GM23338 (cell line): ENCODE data around the gene MRPL28.

ENCODE experiments used
- CREB1 ChIP-seq: fragments of 250-450 bp; sonication (Bioruptor Pico); IDR thresholded peaks from 2 replicates; pipeline ENCODE4 v1.5.0; 2020; ENCODE audit warnings: low read depth, mild to moderate bottlenecking, moderate library complexity
- EZH2 ChIP-seq: fragments of 200-600 bp; sonication (generic); IDR thresholded peaks from one replicate; pipeline ENCODE4 v1.8.0; 2017; ENCODE audit warnings: antibody characterized with exemption, mild to moderate bottlenecking, low read depth; ENCODE audit not compliant: unreplicated experiment
- EZH2phosphoT487 ChIP-seq: fragments of 200-600 bp; sonication (generic); IDR thresholded peaks from one replicate; pipeline ENCODE4 v1.8.1; 2018; ENCODE audit warnings: antibody characterized with exemption; ENCODE audit not compliant: unreplicated experiment
- JUNB ChIP-seq: IDR thresholded peaks from one replicate; pipeline ENCODE4 v1.6.1; 2016; ENCODE audit warnings: antibody characterized with exemption; ENCODE audit not compliant: unreplicated experiment
- NANOG ChIP-seq: IDR thresholded peaks from 2 replicates; pipeline ENCODE4 v1.6.1; 2016; ENCODE audit warnings: antibody characterized with exemption, borderline replicate concordance
- POLR2AphosphoS5 ChIP-seq: IDR thresholded peaks from 2 replicates; pipeline ENCODE4 v1.6.1; 2016; ENCODE audit warnings: antibody characterized with exemption, low read depth
- REST ChIP-seq: IDR thresholded peaks from one replicate; pipeline ENCODE4 v1.6.1; 2018; ENCODE audit warnings: antibody characterized with exemption; ENCODE audit not compliant: unreplicated experiment
- STAT1 ChIP-seq: IDR thresholded peaks from one replicate; pipeline ENCODE4 v1.6.1; 2016; ENCODE audit warnings: antibody characterized with exemption; ENCODE audit not compliant: unreplicated experiment
- ZNF114 ChIP-seq: fragments of 250-450 bp; sonication (Bioruptor Pico); IDR thresholded peaks from 2 replicates; pipeline ENCODE4 v1.5.0; 2020; ENCODE audit warnings: mild to moderate bottlenecking, moderate library complexity
- ZNF331 ChIP-seq: fragments of 250-450 bp; sonication (Bioruptor Pico); IDR thresholded peaks from 2 replicates; pipeline ENCODE4 v1.5.0; 2020; ENCODE audit warnings: low read depth, mild to moderate bottlenecking, moderate library complexity
- TF ChIP-seq, protein P1 (sequence below), 2 experiments: fragments of 200-600 bp in 1 of 2; sonication (generic) in 1 of 2; conservative IDR thresholded peaks; 2 replicates each; pipeline versions ENCODE4 v1.5.1 to v1.6.1; 2016 to 2017; ENCODE audit warnings: antibody characterized with exemption in 2 of 2, low read depth in 2 of 2, mild to moderate bottlenecking in 2 of 2, moderate library complexity in 1 of 2
- TF ChIP-seq, protein P2 (sequence below): IDR thresholded peaks from 2 replicates; pipeline ENCODE4 v1.6.1; 2016; ENCODE audit warnings: antibody characterized with exemption
- TF ChIP-seq, protein P3 (sequence below): fragments of 250-450 bp; sonication (Bioruptor Pico); IDR thresholded peaks from 2 replicates; pipeline ENCODE4 v1.5.0; 2020; ENCODE audit warnings: mild to moderate bottlenecking, moderate library complexity

- TF ChIP-seq EZH2 (no peak), POLR2AphosphoS5 (no peak), JUNB (no peak), REST (no peak), CREB1 (CRISPR knock-in tag) (no peak), EZH2phosphoT487 (no peak), ZNF331 (CRISPR knock-in tag) (no peak), NANOG (no peak), STAT1 (no peak), ZNF114 (CRISPR knock-in tag) (no peak)
- TF ChIP-seq, protein P1, sequence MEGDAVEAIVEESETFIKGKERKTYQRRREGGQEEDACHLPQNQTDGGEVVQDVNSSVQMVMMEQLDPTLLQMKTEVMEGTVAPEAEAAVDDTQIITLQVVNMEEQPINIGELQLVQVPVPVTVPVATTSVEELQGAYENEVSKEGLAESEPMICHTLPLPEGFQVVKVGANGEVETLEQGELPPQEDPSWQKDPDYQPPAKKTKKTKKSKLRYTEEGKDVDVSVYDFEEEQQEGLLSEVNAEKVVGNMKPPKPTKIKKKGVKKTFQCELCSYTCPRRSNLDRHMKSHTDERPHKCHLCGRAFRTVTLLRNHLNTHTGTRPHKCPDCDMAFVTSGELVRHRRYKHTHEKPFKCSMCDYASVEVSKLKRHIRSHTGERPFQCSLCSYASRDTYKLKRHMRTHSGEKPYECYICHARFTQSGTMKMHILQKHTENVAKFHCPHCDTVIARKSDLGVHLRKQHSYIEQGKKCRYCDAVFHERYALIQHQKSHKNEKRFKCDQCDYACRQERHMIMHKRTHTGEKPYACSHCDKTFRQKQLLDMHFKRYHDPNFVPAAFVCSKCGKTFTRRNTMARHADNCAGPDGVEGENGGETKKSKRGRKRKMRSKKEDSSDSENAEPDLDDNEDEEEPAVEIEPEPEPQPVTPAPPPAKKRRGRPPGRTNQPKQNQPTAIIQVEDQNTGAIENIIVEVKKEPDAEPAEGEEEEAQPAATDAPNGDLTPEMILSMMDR (conservative IDR thresholded peaks at IDR 0.05; ENCODE audit: low read depth in 2 of 2), result no peak
- TF ChIP-seq, protein P2, sequence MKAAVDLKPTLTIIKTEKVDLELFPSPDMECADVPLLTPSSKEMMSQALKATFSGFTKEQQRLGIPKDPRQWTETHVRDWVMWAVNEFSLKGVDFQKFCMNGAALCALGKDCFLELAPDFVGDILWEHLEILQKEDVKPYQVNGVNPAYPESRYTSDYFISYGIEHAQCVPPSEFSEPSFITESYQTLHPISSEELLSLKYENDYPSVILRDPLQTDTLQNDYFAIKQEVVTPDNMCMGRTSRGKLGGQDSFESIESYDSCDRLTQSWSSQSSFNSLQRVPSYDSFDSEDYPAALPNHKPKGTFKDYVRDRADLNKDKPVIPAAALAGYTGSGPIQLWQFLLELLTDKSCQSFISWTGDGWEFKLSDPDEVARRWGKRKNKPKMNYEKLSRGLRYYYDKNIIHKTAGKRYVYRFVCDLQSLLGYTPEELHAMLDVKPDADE, result no peak
- TF ChIP-seq, protein P3, sequence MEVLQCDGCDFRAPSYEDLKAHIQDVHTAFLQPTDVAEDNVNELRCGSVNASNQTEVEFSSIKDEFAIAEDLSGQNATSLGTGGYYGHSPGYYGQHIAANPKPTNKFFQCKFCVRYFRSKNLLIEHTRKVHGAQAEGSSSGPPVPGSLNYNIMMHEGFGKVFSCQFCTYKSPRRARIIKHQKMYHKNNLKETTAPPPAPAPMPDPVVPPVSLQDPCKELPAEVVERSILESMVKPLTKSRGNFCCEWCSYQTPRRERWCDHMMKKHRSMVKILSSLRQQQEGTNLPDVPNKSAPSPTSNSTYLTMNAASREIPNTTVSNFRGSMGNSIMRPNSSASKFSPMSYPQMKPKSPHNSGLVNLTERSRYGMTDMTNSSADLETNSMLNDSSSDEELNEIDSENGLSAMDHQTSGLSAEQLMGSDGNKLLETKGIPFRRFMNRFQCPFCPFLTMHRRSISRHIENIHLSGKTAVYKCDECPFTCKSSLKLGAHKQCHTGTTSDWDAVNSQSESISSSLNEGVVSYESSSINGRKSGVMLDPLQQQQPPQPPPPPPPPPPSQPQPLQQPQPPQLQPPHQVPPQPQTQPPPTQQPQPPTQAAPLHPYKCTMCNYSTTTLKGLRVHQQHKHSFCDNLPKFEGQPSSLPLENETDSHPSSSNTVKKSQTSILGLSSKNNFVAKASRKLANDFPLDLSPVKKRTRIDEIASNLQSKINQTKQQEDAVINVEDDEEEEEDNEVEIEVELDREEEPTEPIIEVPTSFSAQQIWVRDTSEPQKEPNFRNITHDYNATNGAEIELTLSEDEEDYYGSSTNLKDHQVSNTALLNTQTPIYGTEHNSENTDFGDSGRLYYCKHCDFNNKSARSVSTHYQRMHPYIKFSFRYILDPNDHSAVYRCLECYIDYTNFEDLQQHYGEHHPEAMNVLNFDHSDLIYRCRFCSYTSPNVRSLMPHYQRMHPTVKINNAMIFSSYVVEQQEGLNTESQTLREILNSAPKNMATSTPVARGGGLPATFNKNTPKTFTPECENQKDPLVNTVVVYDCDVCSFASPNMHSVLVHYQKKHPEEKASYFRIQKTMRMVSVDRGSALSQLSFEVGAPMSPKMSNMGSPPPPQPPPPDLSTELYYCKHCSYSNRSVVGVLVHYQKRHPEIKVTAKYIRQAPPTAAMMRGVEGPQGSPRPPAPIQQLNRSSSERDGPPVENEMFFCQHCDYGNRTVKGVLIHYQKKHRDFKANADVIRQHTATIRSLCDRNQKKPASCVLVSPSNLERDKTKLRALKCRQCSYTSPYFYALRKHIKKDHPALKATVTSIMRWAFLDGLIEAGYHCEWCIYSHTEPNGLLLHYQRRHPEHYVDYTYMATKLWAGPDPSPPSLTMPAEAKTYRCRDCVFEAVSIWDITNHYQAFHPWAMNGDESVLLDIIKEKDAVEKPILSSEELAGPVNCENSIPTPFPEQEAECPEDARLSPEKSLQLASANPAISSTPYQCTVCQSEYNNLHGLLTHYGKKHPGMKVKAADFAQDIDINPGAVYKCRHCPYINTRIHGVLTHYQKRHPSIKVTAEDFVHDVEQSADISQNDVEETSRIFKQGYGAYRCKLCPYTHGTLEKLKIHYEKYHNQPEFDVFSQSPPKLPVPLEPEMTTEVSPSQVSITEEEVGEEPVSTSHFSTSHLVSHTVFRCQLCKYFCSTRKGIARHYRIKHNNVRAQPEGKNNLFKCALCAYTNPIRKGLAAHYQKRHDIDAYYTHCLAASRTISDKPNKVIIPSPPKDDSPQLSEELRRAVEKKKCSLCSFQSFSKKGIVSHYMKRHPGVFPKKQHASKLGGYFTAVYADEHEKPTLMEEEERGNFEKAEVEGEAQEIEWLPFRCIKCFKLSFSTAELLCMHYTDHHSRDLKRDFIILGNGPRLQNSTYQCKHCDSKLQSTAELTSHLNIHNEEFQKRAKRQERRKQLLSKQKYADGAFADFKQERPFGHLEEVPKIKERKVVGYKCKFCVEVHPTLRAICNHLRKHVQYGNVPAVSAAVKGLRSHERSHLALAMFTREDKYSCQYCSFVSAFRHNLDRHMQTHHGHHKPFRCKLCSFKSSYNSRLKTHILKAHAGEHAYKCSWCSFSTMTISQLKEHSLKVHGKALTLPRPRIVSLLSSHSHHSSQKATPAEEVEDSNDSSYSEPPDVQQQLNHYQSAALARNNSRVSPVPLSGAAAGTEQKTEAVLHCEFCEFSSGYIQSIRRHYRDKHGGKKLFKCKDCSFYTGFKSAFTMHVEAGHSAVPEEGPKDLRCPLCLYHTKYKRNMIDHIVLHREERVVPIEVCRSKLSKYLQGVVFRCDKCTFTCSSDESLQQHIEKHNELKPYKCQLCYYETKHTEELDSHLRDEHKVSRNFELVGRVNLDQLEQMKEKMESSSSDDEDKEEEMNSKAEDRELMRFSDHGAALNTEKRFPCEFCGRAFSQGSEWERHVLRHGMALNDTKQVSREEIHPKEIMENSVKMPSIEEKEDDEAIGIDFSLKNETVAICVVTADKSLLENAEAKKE, result no peak
Measured at GRCh38 chr16:356741-357140, 13.6 kb downstream of the MRPL28 start.
